ENCODE results near the gene SPSB2. TPM values are rescaled to one million over a fixed set of nuclear protein-coding genes. Genes with fewer than 3 reads are reported as not detected.

Gene SPSB2
- total and polyA plus RNA-seq, 2 experiments from 2014 or later: 8.2 to 13.1 TPM

GRCh38 chr12:6914246-6914946, 41.3 kb upstream of the SPSB2 start, which contains the start of gene ENO2:
TSS of gene ENO2 (plus strand) at chr12:6914580. CDS start at chr12:6915833, 1,253 bp downstream.
- ATAC-seq: peak; percentile 77
- Histone ChIP-seq H4K20me1 (replicated peaks; ENCODE audit: insufficient read depth) (no peaks in the 10 kb centered on the region), H3K27me3 (ENCODE audit: insufficient read depth) (no peaks in the 10 kb centered on the region), H3K27ac (ENCODE audit: low read depth) (no peak within 1 kb of the TSS), H3K4me3 (peak within 1 kb of the TSS; percentile 92), H3K36me3 (ENCODE audit: insufficient read depth) (peaks cover 6% of the 10 kb centered on the region), H3K4me2 (peak within 1 kb of the TSS; percentile 98), H3K4me1 (ENCODE audit: insufficient read depth) (peaks cover 19% of the 10 kb centered on the region), H3K9me2 (ENCODE audit: insufficient read depth) (no peaks in the 10 kb centered on the region), H3F3A (replicated peaks; ENCODE audit: low read depth) (peaks cover 15% of the 10 kb centered on the region; the same call in 1 of the 2 replicates), H2AFZ (peak within 1 kb of the TSS; percentile 90), H3K79me2 (replicated peaks; ENCODE audit: insufficient read depth) (peaks cover 8% of the 10 kb centered on the region)
- peak within 1 kb of the TSS; percentile 97 for H3K4me3 Mint-ChIP-seq
- peak; percentile 79 for DNase-seq (ENCODE audit: low spot score)
- H3K27ac Mint-ChIP-seq: peak within 1 kb of the TSS; percentile 43
- peaks cover 32% of the 10 kb centered on the region for H3K4me1 Mint-ChIP-seq
- H3K27me3 Mint-ChIP-seq (ENCODE audit: insufficient read depth, low read depth, poor library complexity): peaks cover 17% of the 10 kb centered on the region
- no peaks in the 10 kb centered on the region for H3K9me3 Mint-ChIP-seq
- peaks cover 35% of the 10 kb centered on the region for H3K36me3 Mint-ChIP-seq (ENCODE audit: low read depth)
- no peak for TF ChIP-seq ZNF462 (CRISPR knock-in tag; IDR thresholded peaks at IDR 0.05)
- peak; percentile 48 for TF ChIP-seq POLR2AphosphoS5 (IDR thresholded peaks at IDR 0.05; ENCODE audit: low read depth)

- peaks cover 30% of the 10 kb centered on the region for H3K4me1 Mint-ChIP-seq
- H3K9me3 Mint-ChIP-seq: no peaks in the 10 kb centered on the region
- H3F3A ChIP-seq (replicated peaks; ENCODE audit: low read depth): peaks cover 15% of the 10 kb centered on the region; the same call in 1 of the 2 replicates
- no peaks in the 10 kb centered on the region for H3K27me3 ChIP-seq (ENCODE audit: insufficient read depth)
- H3K4me1 ChIP-seq (ENCODE audit: insufficient read depth): peaks cover 19% of the 10 kb centered on the region
- H2AFZ ChIP-seq: peak overlapping the region; percentile 76; the same call in 1 of the 2 replicates
- DNase-seq (ENCODE audit: low spot score): no peak
- peaks cover 19% of the 10 kb centered on the region for H3K36me3 Mint-ChIP-seq (ENCODE audit: low read depth)
- no peak overlapping the region; the same call in 2 of the 3 replicates for H3K4me3 Mint-ChIP-seq
- ATAC-seq: no peak
- no peak overlapping the region for H3K27ac Mint-ChIP-seq
- no peaks in the 10 kb centered on the region for H4K20me1 ChIP-seq (replicated peaks; ENCODE audit: insufficient read depth)
- H3K27me3 Mint-ChIP-seq (ENCODE audit: insufficient read depth, low read depth, poor library complexity): peaks cover 19% of the 10 kb centered on the region
- H3K9me2 ChIP-seq (ENCODE audit: insufficient read depth): no peaks in the 10 kb centered on the region
- H3K36me3 ChIP-seq (ENCODE audit: insufficient read depth): peaks cover 6% of the 10 kb centered on the region; the same call in 1 of the 2 replicates
- no peak overlapping the region for H3K4me3 ChIP-seq
- peaks cover 8% of the 10 kb centered on the region for H3K79me2 ChIP-seq (replicated peaks; ENCODE audit: insufficient read depth)
- no peak overlapping the region for H3K27ac ChIP-seq (ENCODE audit: low read depth)
- 0 out of 2 replicates have a peak overlapping the region, but pooled peaks have one; percentile 43 for H3K4me2 ChIP-seq
- TF ChIP-seq ETS1 (IDR thresholded peaks at IDR 0.05): no peak
- TF ChIP-seq EZH2 (IDR thresholded peaks at IDR 0.05; ENCODE audit: low read depth, unreplicated experiment): no peak
Observed at GRCh38 chr12:6912164-6912935, 39.2 kb upstream of the SPSB2 start.

Measured in GM23338 (cell line).